Psoas muscle (tissue), 8 donors: ENCODE results near the gene G3BP1. TPM values are rescaled to one million over a fixed set of nuclear protein-coding genes. Genes with fewer than 3 reads are reported as not detected.
"Not testable (repeated sequence)": the region's sequence is repeated elsewhere in the genome, so short reads cannot be mapped to it uniquely, and the experiment has no call there.

ENCODE experiments used
- ATAC-seq, 4 donors: fragments of 200-7000 bp; cut with Tn5 transposase; one replicate each; pipeline ENCODE4 v1.9.1; 2020; ENCODE audit warnings: moderate library complexity in 3 of 4, mild to moderate bottlenecking in 2 of 4
- DNase-seq, 2 donors: peaks; one replicate each; pipeline ENCODE4 v3.0.0-alpha.2; 2020
- H3K27ac ChIP-seq: fragments of 200-600 bp; one replicate; pipeline ENCODE4 v1.8.0; 2022
- H3K27me3 ChIP-seq, 3 donors: fragments of 200-600 bp in 1 of 3; one replicate each; pipeline versions ENCODE4 v1.6.1 to v1.8.0; 2013 to 2022; ENCODE audit warnings: low read length in 2 of 3, mild to moderate bottlenecking in 2 of 3, moderate library complexity in 1 of 3; ENCODE audit not compliant: insufficient read depth in 3 of 3
- H3K36me3 ChIP-seq, 2 donors: fragments of 200-600 bp in 1 of 2; one replicate each; pipeline versions ENCODE4 v1.6.1 to v1.8.0; 2013 to 2022; ENCODE audit warnings: low read depth in 1 of 2, mild to moderate bottlenecking in 1 of 2, moderate library complexity in 1 of 2; ENCODE audit not compliant: insufficient read depth in 1 of 2
- H3K4me1 ChIP-seq: fragments of 200-600 bp; one replicate; pipeline ENCODE4 v1.8.0; 2022
- H3K4me3 ChIP-seq: fragments of 200-600 bp; one replicate; pipeline ENCODE4 v1.8.0; 2022; ENCODE audit warnings: mild to moderate bottlenecking
- H3K9me3 ChIP-seq: fragments of 200-600 bp; one replicate; pipeline ENCODE4 v1.8.0; 2022
- WGBS, 3 donors: extraction: QIAGEN DNeasy Blood & Tissue Kit; methylation state at CpG; one replicate each; pipeline versions ENCODE4 v1.1.6 to v1.1.7; 2013; 5-methylcytosine and 5-hydroxymethylcytosine counted together
- intact Hi-C, 2 donors: fragments of 100-400 bp; cut with DNase I; formaldehyde crosslinking; loops; one replicate each; pipeline versions ENCODE4 v1.11.0 to v1.14.2; 2022
- polyA plus RNA-seq, 3 donors: library from polyadenylated mRNA; stranded (reverse); fragments of 200-250 nt; gene quantifications; one replicate each; pipeline ENCODE4 v1.2.3, GENCODE V29; 2013
- total RNA-seq, 4 donors: library from RNA; stranded (reverse); fragmentation: NEBNext Ultra II Directional in 2 of 4; extraction: Animal tissue kit (Norgen Biotek cat#: 25700) in 2 of 4; gene quantifications; one replicate each; pipeline versions ENCODE4 v1.2.1 to v1.2.4, GENCODE V29; 2021 to 2023
- TF ChIP-seq, protein P1 (sequence below): fragments of 200-600 bp; IDR thresholded peaks from one replicate; pipeline ENCODE4 v1.8.0; 2022; ENCODE audit warnings: antibody characterized with exemption
- donor health status: healthy with polysubstance abuse.
- donor health status: DM: no; HTN: no; CAD: no; lungs with moderate emphysema.
- donor health status: Bipolar disorder and iron deficiency.
- donor health status: healthy.
- donor health status: DM: yes; HTN: yes; CAD: no.
- donor health status: DM: no; HTN: no; CAD: no.
- donor health status: DM: no; HTN: no; CAD: no.
- donor health status: DM: yes; HTN: yes; CAD: no.

Gene G3BP1
- total and polyA plus RNA-seq, 7 donors: 47.0 to 230 (median 132) TPM

DNA sequence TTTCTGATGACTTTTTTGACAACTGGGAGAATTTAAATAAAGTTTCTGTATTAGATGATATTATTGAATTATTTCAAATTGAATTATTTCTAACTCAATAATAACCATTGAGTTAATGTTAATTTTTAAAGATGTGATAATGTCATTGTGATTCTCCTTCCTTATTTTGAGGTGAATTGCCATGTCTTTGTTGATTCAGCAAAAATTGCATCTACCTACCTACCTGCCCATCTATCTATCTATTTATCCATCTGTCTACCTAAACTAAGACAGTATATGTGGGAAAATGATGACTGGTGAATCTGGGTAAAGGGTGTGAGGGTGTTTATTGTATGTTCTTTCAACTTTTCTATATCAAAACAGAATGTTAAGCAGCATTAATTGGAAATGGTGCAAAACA, 75.0 kb downstream of the G3BP1 start:
- TF ChIP-seq, protein P1, sequence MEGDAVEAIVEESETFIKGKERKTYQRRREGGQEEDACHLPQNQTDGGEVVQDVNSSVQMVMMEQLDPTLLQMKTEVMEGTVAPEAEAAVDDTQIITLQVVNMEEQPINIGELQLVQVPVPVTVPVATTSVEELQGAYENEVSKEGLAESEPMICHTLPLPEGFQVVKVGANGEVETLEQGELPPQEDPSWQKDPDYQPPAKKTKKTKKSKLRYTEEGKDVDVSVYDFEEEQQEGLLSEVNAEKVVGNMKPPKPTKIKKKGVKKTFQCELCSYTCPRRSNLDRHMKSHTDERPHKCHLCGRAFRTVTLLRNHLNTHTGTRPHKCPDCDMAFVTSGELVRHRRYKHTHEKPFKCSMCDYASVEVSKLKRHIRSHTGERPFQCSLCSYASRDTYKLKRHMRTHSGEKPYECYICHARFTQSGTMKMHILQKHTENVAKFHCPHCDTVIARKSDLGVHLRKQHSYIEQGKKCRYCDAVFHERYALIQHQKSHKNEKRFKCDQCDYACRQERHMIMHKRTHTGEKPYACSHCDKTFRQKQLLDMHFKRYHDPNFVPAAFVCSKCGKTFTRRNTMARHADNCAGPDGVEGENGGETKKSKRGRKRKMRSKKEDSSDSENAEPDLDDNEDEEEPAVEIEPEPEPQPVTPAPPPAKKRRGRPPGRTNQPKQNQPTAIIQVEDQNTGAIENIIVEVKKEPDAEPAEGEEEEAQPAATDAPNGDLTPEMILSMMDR: no peak
- ATAC-seq (no peak), DNase-seq (no peak)

DNA sequence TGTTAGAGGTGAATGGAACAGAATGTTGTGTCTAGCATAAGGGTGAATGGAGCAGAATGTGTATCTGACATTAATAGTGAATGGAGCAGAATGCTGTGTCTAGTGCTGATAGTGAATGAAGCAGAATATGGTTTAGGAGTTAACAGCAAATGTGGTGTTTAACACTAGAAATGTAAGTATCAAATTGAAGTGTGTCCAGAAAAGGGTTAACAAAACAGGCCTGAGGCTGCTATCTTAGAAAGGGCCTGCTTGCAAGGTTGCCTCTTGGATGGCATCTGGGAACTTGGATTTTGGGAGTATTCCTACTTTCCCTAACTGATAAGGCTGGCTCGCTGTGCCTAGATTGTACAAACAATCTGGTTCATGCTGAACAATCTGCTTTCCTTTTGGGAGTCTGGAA, 76.1 kb downstream of the G3BP1 start:
- TF ChIP-seq, protein P1: no peak
- intact Hi-C loops: no loop called here
- no peak for ATAC-seq
- WGBS, 3 donors: 81 to 83% (median 82%) methylated on average over 1 of the region's 1 CpG
- Histone ChIP-seq H3K36me3 (no peaks in the 10 kb centered on the region), H3K27me3 (no peaks in the 10 kb centered on the region), H3K9me3 (no peaks in the 10 kb centered on the region), H3K4me1 (no peaks in the 10 kb centered on the region), H3K4me3 (no peak overlapping the region), H3K27ac (no peak overlapping the region)
- DNase-seq: no peak

More for the DNA sequence above, 75.0 kb downstream of the G3BP1 start:
- no peaks in the 10 kb centered on the region for H3K36me3 ChIP-seq
- intact Hi-C loops: no loop called here
- no peaks in the 10 kb centered on the region for H3K4me1 ChIP-seq
- no peaks in the 10 kb centered on the region for H3K27me3 ChIP-seq
- no peak overlapping the region for H3K4me3 ChIP-seq
- H3K9me3 ChIP-seq: no peaks in the 10 kb centered on the region
- H3K27ac ChIP-seq: no peak overlapping the region

DNA sequence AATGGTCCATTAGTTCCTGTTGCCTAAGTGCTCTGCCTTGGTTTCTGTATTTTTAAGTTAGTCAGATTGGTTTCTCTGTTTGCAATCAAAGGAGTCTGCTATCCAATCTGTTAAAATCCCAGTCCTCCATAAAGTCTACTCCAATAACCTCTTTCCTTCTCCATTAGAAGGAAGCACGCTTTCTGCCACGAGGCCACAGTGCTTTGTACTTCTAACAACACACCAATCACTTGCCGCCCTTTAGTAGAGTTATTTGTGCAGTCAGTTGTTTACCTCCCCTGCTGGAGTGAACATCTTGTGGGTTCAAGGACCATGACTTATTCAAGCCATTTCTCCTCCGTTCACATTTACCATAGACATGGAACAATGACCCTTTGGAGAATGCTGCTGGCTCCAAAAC, 83.9 kb downstream of the G3BP1 start:
- WGBS, 3 donors: 83 to 93% (median 89%) methylated on average over 4 of the region's 4 CpGs
- ATAC-seq: no peak
- no peak overlapping the region for H3K27ac ChIP-seq

DNA sequence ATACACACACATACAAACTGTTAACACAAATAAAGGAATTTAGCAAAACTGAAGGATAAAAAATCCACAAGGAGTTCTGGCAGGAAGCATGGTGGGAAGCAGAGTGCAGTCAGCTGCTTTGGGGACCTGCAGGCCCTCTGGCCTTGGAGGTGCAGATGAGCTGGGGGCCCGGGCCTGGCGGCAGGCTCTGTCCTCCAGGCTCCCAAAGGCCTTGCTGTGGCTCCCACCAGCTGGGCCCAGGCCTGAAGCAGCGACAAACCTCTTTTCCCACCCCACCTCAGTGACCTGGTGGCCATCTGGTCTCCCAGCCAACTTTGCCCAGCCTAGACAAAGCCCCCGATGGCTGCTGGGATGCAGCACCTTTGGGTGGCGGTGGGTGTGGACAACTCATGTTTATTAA, 85.1 kb downstream of the G3BP1 start:
- WGBS, 3 donors: 74 to 87% (median 76%) methylated on average over 5 of the region's 5 CpGs
- Histone ChIP-seq H3K27ac (no peak overlapping the region), H3K4me3 (no peak overlapping the region)

More for the DNA sequence above, 83.9 kb downstream of the G3BP1 start:
- no peaks in the 10 kb centered on the region for H3K27me3 ChIP-seq
- H3K36me3 ChIP-seq: peaks cover 0 to 3% of the 10 kb centered on the region in 2 donors
- H3K4me3 ChIP-seq: no peak overlapping the region
- no peak for DNase-seq
- H3K4me1 ChIP-seq: no peaks in the 10 kb centered on the region
- intact Hi-C loops: no loop called here
- no peaks in the 10 kb centered on the region for H3K9me3 ChIP-seq
- TF ChIP-seq, protein P1: no peak

DNA sequence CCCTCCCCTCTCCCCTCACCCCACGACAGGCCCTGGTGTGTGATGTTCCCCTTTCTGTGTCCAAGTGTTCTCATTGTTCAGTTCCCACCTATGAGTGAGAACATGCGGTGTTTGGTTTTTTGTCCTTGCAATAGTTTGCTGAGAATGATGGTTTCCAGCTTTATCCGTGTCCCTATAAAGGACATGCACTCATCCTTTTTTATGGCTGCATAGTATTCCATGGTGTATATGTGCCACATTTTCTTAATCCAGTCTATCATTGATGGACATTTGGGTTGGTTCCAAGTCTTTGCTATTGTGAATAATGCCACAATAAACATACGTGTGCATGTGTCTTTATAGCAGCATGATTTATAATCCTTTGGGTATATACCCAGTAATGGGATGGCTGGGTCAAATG, 89.1 kb downstream of the G3BP1 start:
- DNase-seq, H3K27me3 ChIP-seq, ATAC-seq, H3K4me1 ChIP-seq, H3K4me3 ChIP-seq, H3K9me3 ChIP-seq, H3K27ac ChIP-seq, intact Hi-C loops, H3K36me3 ChIP-seq: not testable (repeated sequence)
- WGBS, 3 donors: 87 to 88% (median 87%) methylated on average over 3 of the region's 4 CpGs

More for the DNA sequence above, 85.1 kb downstream of the G3BP1 start:
- no peaks in the 10 kb centered on the region for H3K9me3 ChIP-seq
- no peaks in the 10 kb centered on the region for H3K4me1 ChIP-seq
- DNase-seq (no peak), ATAC-seq (no peak)
- TF ChIP-seq, protein P1: no peak
- no peaks in the 10 kb centered on the region for H3K27me3 ChIP-seq
- peaks cover 0 to 3% of the 10 kb centered on the region in 2 donors for H3K36me3 ChIP-seq
- intact Hi-C loops: no loop called here

Other genes with a start within 250 kb of the G3BP1 start
- under 1 TPM in 2 of 4 donors, not detected in 2; 0.02 TPM for gene FAT2, start 180.6 kb upstream of the G3BP1 start, total RNA-seq
- gene FAT2, start 180.6 kb upstream of the G3BP1 start, polyA plus RNA-seq: under 1 TPM in 2 of 3 donors, not detected in 1; 0.01 to 0.03 TPM
- 100 to 1,000 TPM; 175 to 687 (median 372) TPM for gene SPARC, start 85.0 kb upstream of the G3BP1 start, total RNA-seq
- 100 to 1,000 TPM; 111 to 331 (median 170) TPM for gene SPARC, start 85.0 kb upstream of the G3BP1 start, polyA plus RNA-seq
- gene ATOX1, start 13.3 kb upstream of the G3BP1 start, total RNA-seq: 10 to 100 TPM; 28.7 to 46.9 (median 40.7) TPM
- gene ATOX1, start 13.3 kb upstream of the G3BP1 start, polyA plus RNA-seq: 10 to 100 TPM; 60.5 to 99.1 (median 80.3) TPM
- not detected for gene GLRA1, start 152.9 kb downstream of the G3BP1 start, total RNA-seq
- not detected for gene GLRA1, start 152.9 kb downstream of the G3BP1 start, polyA plus RNA-seq